Activated CD4-positive, alpha-beta T cell treated with anti-CD3 and anti-CD28 coated beads, Interleukin-2, amount 10 ng/mL, durations not matched to agents 7 days and 5 days (primary cell): ENCODE measurements around the gene BMPR2. TPM values are rescaled to one million over a fixed set of nuclear protein-coding genes. Genes with fewer than 3 reads are reported as not detected.

Source experiments
- CTCF ChIA-PET: fragments of 350-600 bp; sonication (Branson Sonifier 250); formaldehyde crosslinking; loops from one replicate; lab custom pipeline; 2021; ENCODE audit warnings: antibody characterized with exemption; lab: Charles Lee
- POLR2A ChIA-PET: fragments of 350-600 bp; sonication (Branson Sonifier 250); formaldehyde crosslinking; loops from one replicate; lab custom pipeline; 2021; ENCODE audit warnings: antibody characterized with exemption; lab: Charles Lee
- DNase-seq: peaks from one replicate; pipeline ENCODE4 v3.0.0-alpha.2; 2020
- H3K27ac Mint-ChIP-seq: one replicate; pipeline ENCODE4 v1.8.0; 2021; ENCODE audit warnings: mild to moderate bottlenecking, moderate library complexity, mixed read lengths
- H3K27me3 Mint-ChIP-seq: one replicate; pipeline ENCODE4 v1.8.0; 2021; ENCODE audit warnings: mixed read lengths
- H3K36me3 Mint-ChIP-seq: one replicate; pipeline ENCODE4 v1.8.0; 2021; ENCODE audit warnings: low read depth, mixed read lengths
- H3K4me1 Mint-ChIP-seq: one replicate; pipeline ENCODE4 v1.8.0; 2021; ENCODE audit warnings: mixed read lengths
- H3K4me3 Mint-ChIP-seq: one replicate; pipeline ENCODE4 v1.8.0; 2021; ENCODE audit warnings: mild to moderate bottlenecking, moderate library complexity, mixed read lengths
- H3K9me3 Mint-ChIP-seq: one replicate; pipeline ENCODE4 v1.8.0; 2021; ENCODE audit warnings: mixed read lengths
- total RNA-seq, 2 experiments: library from RNA; stranded (reverse); gene quantifications; one replicate each; pipeline ENCODE4 v1.2.3, GENCODE V29; 2021

BMPR2 gene
- total RNA-seq, 2 experiments from 2014 or later = 9.8 to 11.1 TPM

- no peak for DNase-seq
- Mint-ChIP-seq H3K4me1 (no peaks in the 10 kb centered on the region), H3K36me3 (no peaks in the 10 kb centered on the region), H3K9me3 (peaks cover 2% of the 10 kb centered on the region), H3K4me3 (no peak overlapping the region), H3K27me3 (no peaks in the 10 kb centered on the region), H3K27ac (no peak overlapping the region)
- ChIA-PET CTCF (no interaction called here), POLR2A (no interaction called here)
Observed at GRCh38 chr2:202405798-202406197, 29.7 kb downstream of the BMPR2 start.

GRCh38 chr2:202406445-202406978 lies 30.4 kb downstream of the BMPR2 start:
- Mint-ChIP-seq H3K36me3 (no peaks in the 10 kb centered on the region), H3K27me3 (no peaks in the 10 kb centered on the region), H3K27ac (no peak overlapping the region), H3K9me3 (peaks cover 2% of the 10 kb centered on the region), H3K4me3 (no peak overlapping the region), H3K4me1 (no peaks in the 10 kb centered on the region)
- POLR2A ChIA-PET = no interaction called here
- CTCF ChIA-PET = no interaction called here
- no peak for DNase-seq

GRCh38 chr2:202408546-202409140 lies 32.5 kb downstream of the BMPR2 start:
- H3K4me1 Mint-ChIP-seq = no peaks in the 10 kb centered on the region
- DNase-seq = no peak
- no peaks in the 10 kb centered on the region for H3K27me3 Mint-ChIP-seq
- H3K27ac Mint-ChIP-seq = no peak overlapping the region
- peaks cover 2% of the 10 kb centered on the region for H3K9me3 Mint-ChIP-seq
- CTCF ChIA-PET = interaction anchor here (1.0 to 1.3 kb wide), 2 partner anchors 13 to 50 kb away, joined by 3 read pairs; no protein-coding TSS in a partner anchor
- no peaks in the 10 kb centered on the region for H3K36me3 Mint-ChIP-seq
- POLR2A ChIA-PET = no interaction called here
- no peak overlapping the region for H3K4me3 Mint-ChIP-seq

DNA sequence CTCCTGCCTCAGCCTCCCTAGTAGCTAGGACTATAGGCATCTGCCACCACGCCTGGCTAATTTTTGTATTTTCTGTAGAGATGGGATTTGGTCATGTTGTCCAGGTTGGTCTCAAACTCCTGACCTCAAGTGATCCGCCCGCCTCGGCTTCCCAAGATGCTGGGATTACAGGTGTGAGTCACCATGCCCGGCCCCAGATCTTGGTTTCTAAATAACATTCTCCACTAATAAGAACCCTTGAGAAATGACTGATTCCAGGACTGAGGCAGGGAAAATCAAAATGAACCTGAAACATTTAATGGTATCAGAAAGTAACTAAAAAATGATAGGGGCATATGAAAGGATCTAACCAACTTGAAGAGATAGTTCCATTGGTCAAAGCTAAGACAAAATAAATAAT lies 34.0 kb downstream of the BMPR2 start:
- Mint-ChIP-seq H3K9me3 (peaks cover 2% of the 10 kb centered on the region), H3K36me3 (no peaks in the 10 kb centered on the region), H3K4me1 (no peaks in the 10 kb centered on the region), H3K27ac (no peak overlapping the region), H3K27me3 (no peaks in the 10 kb centered on the region), H3K4me3 (no peak overlapping the region)
- CTCF ChIA-PET = no interaction called here
- POLR2A ChIA-PET = no interaction called here
- no peak for DNase-seq

DNA sequence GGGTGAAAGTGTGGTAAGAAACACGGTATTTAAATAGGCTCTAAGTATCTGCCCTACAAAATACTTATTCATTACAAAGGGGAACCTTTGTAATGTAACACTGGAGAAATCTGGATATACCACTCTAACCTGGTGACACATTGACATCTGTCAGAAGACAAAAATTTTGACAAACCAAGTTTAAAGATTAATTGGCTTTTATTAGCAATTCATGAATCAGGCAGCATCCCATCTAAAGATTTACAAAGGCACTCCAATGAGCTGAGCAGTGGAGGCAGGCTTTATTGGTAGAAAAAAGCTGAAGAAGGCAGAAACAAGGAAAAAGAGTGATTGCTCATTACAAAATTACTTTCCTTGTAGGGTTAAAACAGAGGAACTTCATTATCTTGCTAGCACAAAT lies 35.0 kb downstream of the BMPR2 start:
- POLR2A ChIA-PET = no interaction called here
- H3K4me3 Mint-ChIP-seq = no peak overlapping the region
- no peaks in the 10 kb centered on the region for H3K36me3 Mint-ChIP-seq
- no peaks in the 10 kb centered on the region for H3K27me3 Mint-ChIP-seq
- CTCF ChIA-PET = interaction anchor here (0.6 kb wide), 1 partner anchor 1008 kb away, joined by 3 read pairs; no protein-coding TSS in a partner anchor
- no peak for DNase-seq
- H3K27ac Mint-ChIP-seq = no peak overlapping the region
- peaks cover 2% of the 10 kb centered on the region for H3K9me3 Mint-ChIP-seq
- no peaks in the 10 kb centered on the region for H3K4me1 Mint-ChIP-seq

DNA sequence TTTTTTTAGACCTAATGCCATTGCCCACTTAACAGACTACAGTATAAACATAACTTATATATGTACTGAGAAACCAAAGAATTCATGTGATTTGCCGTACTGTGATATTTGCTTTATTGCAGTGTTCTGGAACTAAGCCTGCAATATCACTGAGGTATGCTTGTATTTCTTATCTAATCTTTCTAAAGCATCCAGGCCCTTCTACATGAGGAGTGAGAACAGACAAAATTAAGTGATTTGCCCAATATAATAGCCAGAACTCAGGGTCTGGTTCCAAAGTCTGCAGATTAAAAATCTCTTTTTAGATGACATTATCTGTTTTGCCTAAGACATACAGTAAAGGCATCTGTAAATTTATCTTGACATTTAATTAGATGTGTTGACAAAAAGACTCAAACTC lies 41.9 kb downstream of the BMPR2 start:
- no peaks in the 10 kb centered on the region for H3K36me3 Mint-ChIP-seq
- no peak for DNase-seq
- no peak overlapping the region for H3K27ac Mint-ChIP-seq
- no peak overlapping the region for H3K4me3 Mint-ChIP-seq
- H3K27me3 Mint-ChIP-seq = no peaks in the 10 kb centered on the region
- POLR2A ChIA-PET = no interaction called here
- CTCF ChIA-PET = no interaction called here
- no peaks in the 10 kb centered on the region for H3K4me1 Mint-ChIP-seq
- H3K9me3 Mint-ChIP-seq = no peaks in the 10 kb centered on the region

GRCh38 chr2:202418511-202418910 lies 42.4 kb downstream of the BMPR2 start:
- Mint-ChIP-seq H3K27me3 (no peaks in the 10 kb centered on the region), H3K27ac (no peak overlapping the region), H3K36me3 (no peaks in the 10 kb centered on the region), H3K4me1 (no peaks in the 10 kb centered on the region), H3K4me3 (no peak overlapping the region), H3K9me3 (no peaks in the 10 kb centered on the region)
- CTCF ChIA-PET = no interaction called here
- DNase-seq = no peak
- POLR2A ChIA-PET = no interaction called here

GRCh38 chr2:202423139-202423538 lies 47.0 kb downstream of the BMPR2 start:
- CTCF ChIA-PET = no interaction called here
- no peak overlapping the region for H3K27ac Mint-ChIP-seq
- DNase-seq = no peak
- H3K27me3 Mint-ChIP-seq = no peaks in the 10 kb centered on the region
- H3K36me3 Mint-ChIP-seq = peaks cover 8% of the 10 kb centered on the region
- POLR2A ChIA-PET = no interaction called here
- H3K9me3 Mint-ChIP-seq = peaks cover 4% of the 10 kb centered on the region
- H3K4me1 Mint-ChIP-seq = no peaks in the 10 kb centered on the region
- H3K4me3 Mint-ChIP-seq = no peak overlapping the region

GRCh38 chr2:202425036-202425435 lies 48.9 kb downstream of the BMPR2 start:
- POLR2A ChIA-PET = no interaction called here

GRCh38 chr2:202426751-202427150 lies 50.6 kb downstream of the BMPR2 start:
- H3K9me3 Mint-ChIP-seq = peaks cover 14% of the 10 kb centered on the region
- no peak overlapping the region for H3K27ac Mint-ChIP-seq
- no peak overlapping the region for H3K4me3 Mint-ChIP-seq
- ChIA-PET POLR2A (no interaction called here), CTCF (interaction anchor here (0.6 kb wide), 1 partner anchor 176 kb away, joined by 3 read pairs; no protein-coding TSS in a partner anchor)
- H3K27me3 Mint-ChIP-seq = no peaks in the 10 kb centered on the region
- H3K36me3 Mint-ChIP-seq = peaks cover 16% of the 10 kb centered on the region
- H3K4me1 Mint-ChIP-seq = no peaks in the 10 kb centered on the region
- DNase-seq = no peak

More at GRCh38 chr2:202425036-202425435, 48.9 kb downstream of the BMPR2 start:
- CTCF ChIA-PET = interaction anchor here (0.5 to 0.9 kb wide), 2 partner anchors 57 to 694 kb away, joined by 3 to 4 read pairs; no protein-coding TSS in a partner anchor
- Mint-ChIP-seq H3K27ac (no peak overlapping the region), H3K4me3 (no peak overlapping the region), H3K27me3 (no peaks in the 10 kb centered on the region), H3K9me3 (peaks cover 14% of the 10 kb centered on the region), H3K4me1 (no peaks in the 10 kb centered on the region), H3K36me3 (peaks cover 16% of the 10 kb centered on the region)
- DNase-seq = no peak

- DNase-seq = no peak
- Mint-ChIP-seq H3K4me1 (no peaks in the 10 kb centered on the region), H3K27me3 (no peaks in the 10 kb centered on the region), H3K4me3 (no peak overlapping the region), H3K9me3 (peaks cover 14% of the 10 kb centered on the region), H3K36me3 (peaks cover 16% of the 10 kb centered on the region), H3K27ac (no peak overlapping the region)
- ChIA-PET POLR2A (no interaction called here), CTCF (no interaction called here)
Observed at GRCh38 chr2:202429164-202429980, 53.2 kb downstream of the BMPR2 start.

DNA sequence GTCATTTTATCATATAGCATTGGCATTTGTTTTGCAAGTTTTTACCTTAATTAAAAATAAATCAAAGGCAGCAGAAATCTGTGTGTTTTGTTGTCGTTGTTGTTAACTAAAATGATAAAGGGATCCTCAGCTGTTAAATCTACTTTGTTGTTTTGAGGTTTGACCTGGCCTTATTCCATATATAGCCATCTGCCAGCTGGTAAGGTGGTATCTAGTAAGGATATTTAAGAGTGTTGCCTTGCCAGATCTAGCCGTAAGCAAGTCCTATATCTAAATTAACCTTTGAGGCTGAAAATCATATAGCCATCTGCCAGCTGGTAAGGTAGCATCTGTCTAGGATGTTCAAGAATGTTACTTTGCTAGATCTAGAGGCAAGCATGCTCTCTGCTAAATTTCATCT lies 56.6 kb downstream of the BMPR2 start:
- DNase-seq = no peak
- no peak overlapping the region for H3K27ac Mint-ChIP-seq
- peaks cover 10% of the 10 kb centered on the region for H3K9me3 Mint-ChIP-seq
- CTCF ChIA-PET = no interaction called here
- H3K36me3 Mint-ChIP-seq = peaks cover 10% of the 10 kb centered on the region
- POLR2A ChIA-PET = no interaction called here
- H3K4me1 Mint-ChIP-seq = no peaks in the 10 kb centered on the region
- H3K4me3 Mint-ChIP-seq = no peak overlapping the region
- no peaks in the 10 kb centered on the region for H3K27me3 Mint-ChIP-seq

DNA sequence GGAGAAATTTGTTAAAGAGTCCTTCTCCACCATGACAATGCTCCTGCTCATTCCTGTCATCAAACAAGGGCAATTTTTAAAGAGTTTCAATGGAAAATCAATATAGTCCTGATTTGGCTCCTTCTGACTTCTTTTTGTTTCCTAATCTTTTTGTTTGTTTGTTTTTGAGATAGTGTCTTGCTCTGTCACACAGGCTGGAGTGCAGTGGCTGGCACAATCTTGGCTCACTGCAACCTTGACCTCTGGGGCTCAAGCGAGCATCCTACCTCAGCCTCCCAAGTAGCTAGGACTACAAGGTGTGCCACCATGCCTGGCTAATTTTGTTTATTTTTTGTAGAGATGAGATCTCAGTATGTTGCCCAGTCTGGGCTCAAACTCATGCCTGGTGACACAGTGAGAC lies 58.3 kb downstream of the BMPR2 start:
- CTCF ChIA-PET = no interaction called here
- H3K27me3 Mint-ChIP-seq = no peaks in the 10 kb centered on the region

More for the DNA sequence above, 58.3 kb downstream of the BMPR2 start:
- DNase-seq = no peak
- Mint-ChIP-seq H3K4me1 (no peaks in the 10 kb centered on the region), H3K9me3 (peaks cover 2% of the 10 kb centered on the region), H3K4me3 (no peak overlapping the region), H3K27ac (no peak overlapping the region), H3K36me3 (peaks cover 1% of the 10 kb centered on the region)
- POLR2A ChIA-PET = no interaction called here
